SH-SY5Y (cell line): ENCODE measurements around the gene ANKRD50.

Experiments used
- GATA2 ChIP-seq: IDR thresholded peaks from 2 replicates; pipeline ENCODE4 v1.6.1; 2011; ENCODE audit warnings: mild to moderate bottlenecking, low read depth, low read length
- GATA3 ChIP-seq: IDR thresholded peaks from 2 replicates; pipeline ENCODE4 v1.6.1; 2011; ENCODE audit warnings: low read depth, mild to moderate bottlenecking, low read length, moderate library complexity

DNA sequence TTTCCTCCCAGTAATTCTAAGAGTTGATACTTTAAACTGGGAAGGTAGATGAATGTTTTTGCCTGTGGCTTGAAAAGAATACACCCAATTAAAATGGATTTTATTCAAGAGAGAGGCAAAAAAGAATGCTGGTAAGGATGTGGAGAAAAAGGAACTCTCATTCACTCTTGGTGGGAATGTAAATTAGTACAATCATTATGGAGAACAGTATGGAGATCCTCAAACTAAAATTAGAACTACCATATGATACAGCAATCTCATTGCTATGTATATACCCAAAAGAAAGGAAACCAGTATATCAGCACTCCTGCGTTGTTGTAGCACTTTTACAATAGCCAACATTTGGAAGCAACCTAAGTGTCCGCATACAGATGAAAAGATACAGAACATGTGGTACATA lies 75.2 kb downstream of the ANKRD50 start:
- TF ChIP-seq GATA2: no peak
- TF ChIP-seq GATA3: no peak
